ENCODE data around the gene CHMP1B.
"Not testable (repeated sequence)": the region's sequence is repeated elsewhere in the genome, so short reads cannot be mapped to it uniquely, and the experiment has no call there.

CHMP1B gene

DNA sequence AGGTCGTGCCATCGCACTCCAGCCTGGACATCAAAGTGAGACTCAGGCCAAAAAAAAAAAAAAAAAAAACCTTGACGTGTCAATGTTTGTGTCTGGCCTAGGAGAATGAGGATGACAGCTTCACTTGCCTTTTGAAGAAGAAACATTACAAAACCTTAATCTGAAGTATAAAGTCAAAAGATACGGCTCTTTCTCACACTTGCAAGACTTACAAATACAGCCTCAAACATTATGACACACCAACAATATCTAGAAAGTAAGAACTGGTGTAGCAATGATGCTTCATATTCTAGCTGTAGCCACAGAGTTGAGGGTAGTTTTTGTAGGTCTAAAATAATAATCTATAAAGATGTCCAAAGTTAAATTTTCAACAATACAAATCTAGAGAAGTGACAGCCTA lies 31.4 kb downstream of the CHMP1B start:
- Histone ChIP-seq H3K9me3 (ENCODE audit: control insufficient read depth, low read length) (no peaks in the 10 kb centered on the region), H3K27me3 (replicated peaks; ENCODE audit: control insufficient read depth, insufficient read depth, low read length, poor library complexity, severe bottlenecking) (no peaks in the 10 kb centered on the region), H3K4me1 (ENCODE audit: control insufficient read depth, insufficient read depth, low read length, poor library complexity, severe bottlenecking) (no peaks in the 10 kb centered on the region), H3K4me3 (ENCODE audit: insufficient read depth, low read depth, low read length, poor library complexity, severe bottlenecking) (no peak overlapping the region), H3K27ac (ENCODE audit: insufficient read depth, low read length, poor library complexity, severe bottlenecking) (no peak overlapping the region), H3K36me3 (ENCODE audit: control insufficient read depth, insufficient read depth, low read length) (peaks cover 28% of the 10 kb centered on the region)
- DNase-seq: no peak

DNA sequence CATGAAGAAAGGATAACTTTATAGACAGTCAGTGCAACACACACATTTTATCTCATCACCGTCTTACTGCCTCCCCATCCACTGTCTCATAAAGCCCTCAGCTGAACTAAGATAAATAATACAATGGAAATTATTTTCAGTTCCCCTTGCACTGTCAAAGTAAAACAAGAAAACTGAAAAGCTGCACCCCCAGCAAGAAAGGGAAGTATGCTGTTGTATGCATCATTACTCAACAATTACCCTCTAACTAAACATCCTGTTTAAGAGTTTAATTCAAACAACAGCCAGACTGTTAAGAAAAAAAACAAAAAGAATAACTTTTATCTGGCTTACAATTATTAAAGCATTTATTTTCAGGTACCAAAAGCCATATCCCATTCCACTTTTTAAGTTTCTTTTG lies 31.9 kb downstream of the CHMP1B start:
- no peaks in the 10 kb centered on the region for H3K4me1 ChIP-seq (ENCODE audit: control insufficient read depth, insufficient read depth, low read length, poor library complexity, severe bottlenecking)
- DNase-seq: no peak
- H3K27me3 ChIP-seq (replicated peaks; ENCODE audit: control insufficient read depth, insufficient read depth, low read length, poor library complexity, severe bottlenecking): no peaks in the 10 kb centered on the region
- no peak overlapping the region for H3K4me3 ChIP-seq (ENCODE audit: insufficient read depth, low read depth, low read length, poor library complexity, severe bottlenecking)
- peaks cover 32% of the 10 kb centered on the region for H3K36me3 ChIP-seq (ENCODE audit: control insufficient read depth, insufficient read depth, low read length)
- H3K9me3 ChIP-seq (ENCODE audit: control insufficient read depth, low read length): no peaks in the 10 kb centered on the region
- H3K27ac ChIP-seq (ENCODE audit: insufficient read depth, low read length, poor library complexity, severe bottlenecking): no peak overlapping the region

DNA sequence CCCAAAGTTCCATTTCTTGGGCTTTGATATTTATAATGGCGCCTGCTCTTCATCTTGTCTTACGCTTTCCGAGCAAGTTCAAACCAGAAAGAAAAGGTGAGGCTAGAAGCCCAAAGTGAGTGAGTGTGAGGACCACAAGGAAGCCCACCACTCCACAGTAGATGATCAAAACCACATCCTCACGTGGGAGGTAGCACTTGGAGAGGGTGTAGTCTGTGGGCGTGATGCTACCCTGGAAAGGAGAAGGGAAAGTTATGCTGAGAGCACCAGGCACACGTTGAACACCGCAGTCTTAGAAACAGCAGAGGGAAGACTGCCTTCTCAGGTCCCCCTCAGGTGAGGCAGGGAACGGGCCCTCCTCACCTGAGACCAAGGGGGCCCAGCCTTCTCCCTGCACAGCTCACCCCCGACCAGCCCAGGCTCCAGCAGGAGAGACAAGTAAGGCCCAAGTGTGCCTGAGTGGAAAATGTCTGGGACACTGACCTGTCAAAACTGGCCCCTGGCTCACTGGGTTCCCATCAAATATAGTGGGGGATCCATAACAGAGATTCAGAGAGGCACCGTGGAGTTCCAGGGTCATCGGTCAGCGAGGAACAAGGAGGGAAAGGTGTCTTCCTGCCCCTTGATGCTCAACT lies 33.3 kb downstream of the CHMP1B start:
- H3K27me3 ChIP-seq (replicated peaks; ENCODE audit: control insufficient read depth, insufficient read depth, low read length, poor library complexity, severe bottlenecking): no peaks in the 10 kb centered on the region
- DNase-seq: no peak
- H3K36me3 ChIP-seq (ENCODE audit: control insufficient read depth, insufficient read depth, low read length): peaks cover 39% of the 10 kb centered on the region
- no peaks in the 10 kb centered on the region for H3K9me3 ChIP-seq (ENCODE audit: control insufficient read depth, low read length)
- H3K4me3 ChIP-seq (ENCODE audit: insufficient read depth, low read depth, low read length, poor library complexity, severe bottlenecking): no peak overlapping the region
- H3K4me1 ChIP-seq (ENCODE audit: control insufficient read depth, insufficient read depth, low read length, poor library complexity, severe bottlenecking): no peaks in the 10 kb centered on the region
- no peak overlapping the region for H3K27ac ChIP-seq (ENCODE audit: insufficient read depth, low read length, poor library complexity, severe bottlenecking)

DNA sequence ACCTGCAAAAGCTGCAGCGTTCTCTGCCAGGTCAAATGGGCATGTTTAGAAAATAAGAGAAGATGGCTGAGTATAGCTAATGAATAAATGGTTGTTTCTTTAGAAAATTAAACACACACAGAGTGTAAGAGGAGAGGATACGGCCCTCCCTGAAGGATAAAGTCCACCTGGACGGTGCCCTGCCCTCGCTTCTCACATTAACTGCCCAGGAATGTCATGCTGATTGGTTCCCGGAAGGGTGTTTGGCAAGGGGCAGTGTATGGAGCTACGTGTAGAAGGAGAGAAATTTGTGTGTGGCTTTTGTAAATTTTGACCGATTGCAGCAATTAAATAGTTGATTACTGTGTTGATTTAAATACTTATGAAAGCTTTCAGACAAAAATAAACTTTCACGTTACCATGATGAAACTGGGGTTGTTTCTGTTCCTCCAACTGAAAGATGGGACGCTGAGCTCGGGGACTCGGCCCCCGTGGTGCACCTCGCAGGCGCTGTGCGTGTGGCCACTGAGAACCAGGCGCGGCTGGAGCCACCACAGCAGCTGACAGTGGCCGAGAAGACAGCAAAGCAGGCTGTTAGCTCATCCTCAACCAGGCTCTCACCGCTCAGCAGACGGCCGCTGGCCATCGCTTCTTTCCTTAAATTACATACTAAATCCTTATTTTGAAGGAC lies 34.2 kb downstream of the CHMP1B start:
- H3K4me1 ChIP-seq (ENCODE audit: control insufficient read depth, insufficient read depth, low read length, poor library complexity, severe bottlenecking): no peaks in the 10 kb centered on the region
- H3K4me3 ChIP-seq (ENCODE audit: insufficient read depth, low read depth, low read length, poor library complexity, severe bottlenecking): no peak overlapping the region
- no peaks in the 10 kb centered on the region for H3K27me3 ChIP-seq (replicated peaks; ENCODE audit: control insufficient read depth, insufficient read depth, low read length, poor library complexity, severe bottlenecking)
- peaks cover 43% of the 10 kb centered on the region for H3K36me3 ChIP-seq (ENCODE audit: control insufficient read depth, insufficient read depth, low read length)
- H3K27ac ChIP-seq (ENCODE audit: insufficient read depth, low read length, poor library complexity, severe bottlenecking): no peak overlapping the region
- H3K9me3 ChIP-seq (ENCODE audit: control insufficient read depth, low read length): no peaks in the 10 kb centered on the region
- DNase-seq: no peak

DNA sequence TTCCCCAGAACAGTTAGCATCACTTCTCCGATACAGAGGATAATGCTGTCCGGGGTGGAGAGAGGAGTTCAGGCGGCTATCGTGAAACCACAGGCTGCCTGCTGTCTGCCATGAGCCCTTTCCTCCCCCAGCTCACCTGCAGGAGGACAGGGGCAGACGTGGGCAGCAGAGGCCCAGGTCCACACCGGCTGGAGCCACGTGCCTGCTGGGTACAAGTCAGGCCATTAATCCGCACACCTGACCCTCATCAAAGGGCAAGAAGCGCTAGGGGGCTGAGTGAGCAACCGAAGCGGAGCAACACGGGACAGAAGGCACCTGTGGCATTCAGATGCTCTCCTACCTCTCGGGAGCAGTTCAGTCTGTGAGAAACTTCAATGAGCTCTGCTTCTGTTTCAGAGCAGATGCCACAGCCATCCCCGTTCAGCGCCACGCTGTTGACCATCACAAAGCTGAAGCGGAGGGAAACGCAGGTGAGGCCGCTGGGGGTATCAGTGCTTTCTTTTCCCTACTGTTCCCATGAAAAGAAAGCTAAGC lies 35.4 kb downstream of the CHMP1B start:
- Histone ChIP-seq H3K4me1 (ENCODE audit: control insufficient read depth, insufficient read depth, low read length, poor library complexity, severe bottlenecking) (no peaks in the 10 kb centered on the region), H3K27ac (ENCODE audit: insufficient read depth, low read length, poor library complexity, severe bottlenecking) (no peak overlapping the region), H3K27me3 (replicated peaks; ENCODE audit: control insufficient read depth, insufficient read depth, low read length, poor library complexity, severe bottlenecking) (no peaks in the 10 kb centered on the region), H3K9me3 (ENCODE audit: control insufficient read depth, low read length) (no peaks in the 10 kb centered on the region), H3K36me3 (ENCODE audit: control insufficient read depth, insufficient read depth, low read length) (peaks cover 47% of the 10 kb centered on the region), H3K4me3 (ENCODE audit: insufficient read depth, low read depth, low read length, poor library complexity, severe bottlenecking) (no peak overlapping the region)
- DNase-seq: no peak

DNA sequence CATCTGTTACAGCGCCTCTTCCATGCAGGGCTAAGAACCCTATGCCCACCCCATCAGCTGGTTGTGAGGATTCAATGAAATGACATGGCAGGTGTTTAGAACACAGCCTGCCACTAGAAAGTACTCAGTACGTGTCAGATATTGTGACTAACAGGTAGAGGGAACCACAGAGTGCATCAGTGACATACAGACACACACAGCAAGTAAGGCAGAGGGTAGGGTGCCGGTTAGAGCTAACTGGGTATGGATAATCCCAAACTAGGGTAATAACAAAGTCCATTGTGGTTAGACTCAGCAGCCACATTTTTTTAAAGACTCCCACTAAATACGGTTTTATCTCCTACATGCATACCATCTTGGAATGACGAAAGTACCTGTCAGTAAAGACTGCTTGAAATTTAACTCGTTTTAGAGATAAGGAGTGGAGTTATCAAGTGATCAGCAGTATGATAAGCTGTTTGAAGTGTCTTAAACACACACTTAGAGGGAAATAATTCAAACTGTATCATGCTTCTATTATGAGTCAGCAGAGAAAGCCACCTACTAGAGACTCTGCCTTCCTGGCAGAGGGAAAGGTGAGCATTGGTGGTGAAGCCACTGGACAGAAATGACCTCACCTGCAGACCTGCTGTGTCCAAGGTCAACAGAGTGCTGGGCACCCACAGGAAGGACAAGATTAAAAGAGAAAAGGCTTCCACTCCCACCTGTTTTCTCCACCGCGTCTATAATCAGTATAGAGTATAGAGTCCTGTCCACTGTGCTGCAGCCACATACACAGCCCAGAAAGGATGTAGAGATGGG lies 36.3 kb downstream of the CHMP1B start:
- no peak overlapping the region for H3K27ac ChIP-seq (ENCODE audit: insufficient read depth, low read length, poor library complexity, severe bottlenecking)
- peaks cover 47% of the 10 kb centered on the region for H3K36me3 ChIP-seq (ENCODE audit: control insufficient read depth, insufficient read depth, low read length)
- DNase-seq: no peak
- no peaks in the 10 kb centered on the region for H3K27me3 ChIP-seq (replicated peaks; ENCODE audit: control insufficient read depth, insufficient read depth, low read length, poor library complexity, severe bottlenecking)
- no peaks in the 10 kb centered on the region for H3K4me1 ChIP-seq (ENCODE audit: control insufficient read depth, insufficient read depth, low read length, poor library complexity, severe bottlenecking)
- H3K9me3 ChIP-seq (ENCODE audit: control insufficient read depth, low read length): no peaks in the 10 kb centered on the region
- H3K4me3 ChIP-seq (ENCODE audit: insufficient read depth, low read depth, low read length, poor library complexity, severe bottlenecking): no peak overlapping the region

DNA sequence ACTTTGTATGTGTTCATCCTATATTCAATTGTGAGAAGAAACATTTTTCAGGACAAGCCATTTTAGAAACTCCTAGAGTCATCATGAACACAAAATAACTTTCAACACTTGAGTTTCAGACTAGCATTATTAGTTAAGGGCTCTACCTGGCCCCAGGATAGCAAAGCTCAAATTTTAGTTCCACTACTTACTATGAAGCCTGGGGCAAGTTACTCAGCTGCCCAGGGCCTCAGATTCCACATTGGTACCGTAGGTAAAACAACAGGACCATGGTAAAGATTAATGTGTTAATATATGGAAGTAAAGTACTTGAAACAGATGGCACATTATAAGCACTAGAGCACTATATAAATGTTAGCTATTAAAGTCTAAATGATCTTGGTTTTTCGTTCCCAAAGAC lies 37.5 kb downstream of the CHMP1B start:
- no peak for DNase-seq
- H3K4me1 ChIP-seq (ENCODE audit: control insufficient read depth, insufficient read depth, low read length, poor library complexity, severe bottlenecking): no peaks in the 10 kb centered on the region
- no peaks in the 10 kb centered on the region for H3K9me3 ChIP-seq (ENCODE audit: control insufficient read depth, low read length)
- H3K27me3 ChIP-seq (replicated peaks; ENCODE audit: control insufficient read depth, insufficient read depth, low read length, poor library complexity, severe bottlenecking): no peaks in the 10 kb centered on the region
- no peak overlapping the region for H3K27ac ChIP-seq (ENCODE audit: insufficient read depth, low read length, poor library complexity, severe bottlenecking)
- H3K36me3 ChIP-seq (ENCODE audit: control insufficient read depth, insufficient read depth, low read length): peaks cover 47% of the 10 kb centered on the region
- H3K4me3 ChIP-seq (ENCODE audit: insufficient read depth, low read depth, low read length, poor library complexity, severe bottlenecking): no peak overlapping the region

DNA sequence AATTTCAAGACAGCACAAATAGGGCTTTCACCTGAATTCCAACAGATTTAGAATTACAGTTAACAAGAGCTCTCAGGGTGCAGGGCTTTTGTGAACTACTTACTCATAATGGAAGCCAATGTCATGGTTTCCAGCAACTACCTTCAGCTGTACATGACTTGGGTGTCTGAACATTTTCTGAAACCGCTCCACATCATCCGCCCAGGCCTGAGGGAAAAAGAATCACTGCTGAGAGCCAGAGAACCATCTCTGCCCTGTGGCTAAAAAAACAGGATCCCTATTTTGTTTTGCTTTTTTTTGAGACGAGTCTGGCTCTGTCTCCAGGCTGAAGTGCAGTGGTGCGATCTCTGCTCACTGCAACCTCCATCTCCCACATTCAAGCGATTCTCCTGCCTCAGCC lies 38.1 kb downstream of the CHMP1B start:
- no peak overlapping the region for H3K27ac ChIP-seq (ENCODE audit: insufficient read depth, low read length, poor library complexity, severe bottlenecking)
- H3K4me3 ChIP-seq (ENCODE audit: insufficient read depth, low read depth, low read length, poor library complexity, severe bottlenecking): no peak overlapping the region
- no peaks in the 10 kb centered on the region for H3K4me1 ChIP-seq (ENCODE audit: control insufficient read depth, insufficient read depth, low read length, poor library complexity, severe bottlenecking)
- H3K9me3 ChIP-seq (ENCODE audit: control insufficient read depth, low read length): no peaks in the 10 kb centered on the region
- no peak for DNase-seq
- H3K27me3 ChIP-seq (replicated peaks; ENCODE audit: control insufficient read depth, insufficient read depth, low read length, poor library complexity, severe bottlenecking): no peaks in the 10 kb centered on the region
- H3K36me3 ChIP-seq (ENCODE audit: control insufficient read depth, insufficient read depth, low read length): peaks cover 42% of the 10 kb centered on the region

DNA sequence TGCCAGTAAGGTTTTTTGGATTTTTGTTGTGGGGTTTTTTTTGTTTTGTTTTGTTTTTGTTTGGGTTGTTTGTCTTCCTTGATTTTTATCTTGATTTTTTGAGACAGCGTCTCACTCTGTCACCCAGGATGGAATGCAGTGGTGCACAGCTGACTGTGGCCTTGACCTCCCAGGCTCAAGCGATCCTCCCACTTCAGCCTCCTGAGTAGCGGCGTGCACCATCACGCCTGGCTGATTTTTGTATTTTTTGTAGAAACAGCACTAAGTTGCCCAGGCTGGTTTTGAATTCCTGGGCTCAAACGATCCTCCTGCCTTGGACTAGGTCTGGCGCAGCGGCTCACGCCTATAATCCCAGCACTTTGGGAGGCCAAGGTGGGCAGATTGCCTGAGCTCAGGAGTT lies 40.5 kb downstream of the CHMP1B start:
- no peak for DNase-seq
- Histone ChIP-seq H3K9me3 (ENCODE audit: control insufficient read depth, low read length) (no peaks in the 10 kb centered on the region), H3K27me3 (replicated peaks; ENCODE audit: control insufficient read depth, insufficient read depth, low read length, poor library complexity, severe bottlenecking) (no peaks in the 10 kb centered on the region), H3K4me3 (ENCODE audit: insufficient read depth, low read depth, low read length, poor library complexity, severe bottlenecking) (no peak overlapping the region), H3K36me3 (ENCODE audit: control insufficient read depth, insufficient read depth, low read length) (peaks cover 31% of the 10 kb centered on the region), H3K27ac (ENCODE audit: insufficient read depth, low read length, poor library complexity, severe bottlenecking) (no peak overlapping the region), H3K4me1 (ENCODE audit: control insufficient read depth, insufficient read depth, low read length, poor library complexity, severe bottlenecking) (no peaks in the 10 kb centered on the region)

DNA sequence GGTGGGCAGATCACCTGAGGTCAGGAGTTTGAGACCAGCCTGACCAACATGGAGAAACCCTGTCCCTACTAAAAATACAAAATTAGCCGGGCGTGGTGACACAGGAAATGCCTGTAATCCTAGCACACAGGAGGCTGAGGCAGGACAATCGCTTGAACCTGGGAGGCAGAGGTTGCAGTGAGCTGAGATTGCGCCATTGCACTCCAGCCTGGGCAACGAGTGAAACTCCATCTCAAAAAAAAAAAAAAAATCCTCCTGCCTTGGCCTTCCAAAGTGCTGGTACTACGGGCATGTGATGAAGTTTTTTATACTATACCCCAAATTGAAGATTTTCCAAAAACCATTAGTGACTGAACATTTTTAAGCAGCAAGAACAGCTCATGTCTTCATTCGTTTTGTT lies 41.2 kb downstream of the CHMP1B start:
- peaks cover 31% of the 10 kb centered on the region for H3K36me3 ChIP-seq (ENCODE audit: control insufficient read depth, insufficient read depth, low read length)
- not testable (repeated sequence) for H3K9me3 ChIP-seq (ENCODE audit: control insufficient read depth, low read length); H3K4me3 ChIP-seq (ENCODE audit: insufficient read depth, low read depth, low read length, poor library complexity, severe bottlenecking); H3K4me1 ChIP-seq (ENCODE audit: control insufficient read depth, insufficient read depth, low read length, poor library complexity, severe bottlenecking); H3K27ac ChIP-seq (ENCODE audit: insufficient read depth, low read length, poor library complexity, severe bottlenecking); H3K27me3 ChIP-seq (replicated peaks; ENCODE audit: control insufficient read depth, insufficient read depth, low read length, poor library complexity, severe bottlenecking); DNase-seq

All from effector memory CD4-positive, alpha-beta T cell (primary cell).